ENCODE measurements around the gene RPS5.
A peak's percentile ranks its signal among the peaks of the same experiment; 100 is the strongest.
"Not testable (repeated sequence)": the region's sequence is repeated elsewhere in the genome, so short reads cannot be mapped to it uniquely, and the experiment has no call there.

RPS5 gene

DNA sequence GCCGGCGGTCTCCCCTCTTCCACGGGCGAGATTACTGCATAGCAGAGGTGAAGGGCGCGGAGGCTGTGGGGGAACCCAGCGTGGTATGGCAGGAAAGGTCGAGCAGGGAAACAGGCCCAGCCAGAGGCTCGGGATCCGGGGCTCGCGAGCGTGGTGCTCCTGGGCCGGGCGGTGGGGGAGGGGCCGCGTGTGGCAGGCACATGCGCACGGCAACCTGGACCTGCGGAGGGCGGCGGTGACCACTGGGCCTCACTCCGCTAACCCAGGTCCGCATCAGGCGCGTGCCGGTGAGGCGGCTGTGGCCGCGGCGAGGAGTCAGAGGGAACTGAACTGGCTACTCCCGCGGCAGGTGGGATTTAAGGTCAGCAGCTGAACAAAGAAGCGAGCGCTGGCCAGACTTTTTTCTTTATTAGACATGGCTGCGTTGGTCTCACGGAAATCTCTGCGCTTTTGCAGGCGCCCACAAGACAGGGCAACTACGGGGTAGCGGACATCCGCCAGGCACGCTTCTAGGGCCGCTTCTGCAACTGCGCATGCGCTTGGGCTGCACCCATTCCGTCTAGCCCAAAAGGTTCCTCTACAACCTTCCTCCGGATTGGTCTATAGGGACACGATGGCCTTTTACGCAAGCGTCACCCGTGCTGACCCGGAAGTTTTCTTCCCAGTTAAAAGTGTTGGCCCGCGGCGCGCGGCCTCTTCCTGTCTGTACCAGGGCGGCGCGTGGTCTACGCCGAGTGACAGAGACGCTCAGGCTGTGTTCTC, at the start of gene RPS5:
Gene RPS5 (plus strand): TSS at position 694 of the 762 bp plus-strand sequence. CDS start 869 bp downstream, outside the sequence.
- DNase-seq (ENCODE audit: low spot score) = peak; percentile 98

DNA sequence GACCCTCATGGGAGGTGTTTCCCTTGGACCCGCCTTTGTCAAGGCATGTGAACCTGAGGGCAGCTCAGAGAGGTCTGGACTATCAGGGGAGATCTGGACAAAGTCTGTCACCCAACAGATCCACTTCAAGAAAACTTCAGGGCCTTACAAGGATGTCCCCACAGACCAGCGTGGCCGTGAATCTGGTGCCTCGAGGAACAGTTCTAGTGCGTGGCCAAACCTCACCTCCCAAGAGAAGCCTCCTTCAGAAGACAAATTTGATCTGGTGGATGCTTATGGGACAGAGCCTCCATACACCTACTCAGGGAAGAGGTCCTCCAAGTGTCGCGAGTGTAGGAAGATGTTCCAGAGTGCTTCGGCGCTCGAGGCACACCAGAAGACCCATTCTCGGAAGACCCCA, 48.7 kb upstream of the RPS5 start:
- no peak for DNase-seq (ENCODE audit: low spot score)

DNA sequence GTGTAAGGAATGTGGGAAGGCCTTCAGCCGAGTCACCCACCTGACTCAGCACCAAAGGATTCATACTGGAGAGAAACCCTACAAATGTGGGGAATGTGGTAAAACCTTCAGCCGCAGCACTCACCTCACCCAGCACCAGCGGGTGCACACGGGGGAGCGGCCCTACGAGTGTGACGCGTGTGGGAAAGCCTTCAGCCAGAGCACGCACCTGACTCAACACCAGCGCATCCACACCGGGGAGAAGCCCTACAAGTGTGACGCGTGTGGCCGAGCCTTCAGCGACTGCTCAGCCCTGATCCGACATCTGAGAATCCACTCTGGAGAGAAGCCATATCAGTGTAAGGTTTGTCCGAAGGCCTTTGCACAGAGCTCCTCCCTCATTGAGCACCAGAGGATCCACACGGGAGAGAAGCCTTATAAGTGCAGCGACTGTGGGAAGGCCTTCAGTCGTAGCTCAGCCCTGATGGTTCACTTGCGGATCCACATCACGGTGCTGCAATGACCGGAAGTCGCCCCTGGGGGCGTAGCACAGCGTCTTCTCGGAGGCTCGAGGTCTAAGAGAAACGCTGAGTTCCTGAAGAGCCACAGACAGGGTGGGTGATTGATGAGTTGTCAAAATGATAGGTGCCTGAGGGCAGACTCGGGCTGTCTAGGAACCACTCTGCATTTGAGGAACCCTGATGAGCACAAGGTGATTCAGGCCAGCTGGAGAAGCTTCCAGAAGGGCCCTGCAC, 48.1 kb upstream of the RPS5 start:
- no peak for DNase-seq (ENCODE audit: low spot score)

DNA sequence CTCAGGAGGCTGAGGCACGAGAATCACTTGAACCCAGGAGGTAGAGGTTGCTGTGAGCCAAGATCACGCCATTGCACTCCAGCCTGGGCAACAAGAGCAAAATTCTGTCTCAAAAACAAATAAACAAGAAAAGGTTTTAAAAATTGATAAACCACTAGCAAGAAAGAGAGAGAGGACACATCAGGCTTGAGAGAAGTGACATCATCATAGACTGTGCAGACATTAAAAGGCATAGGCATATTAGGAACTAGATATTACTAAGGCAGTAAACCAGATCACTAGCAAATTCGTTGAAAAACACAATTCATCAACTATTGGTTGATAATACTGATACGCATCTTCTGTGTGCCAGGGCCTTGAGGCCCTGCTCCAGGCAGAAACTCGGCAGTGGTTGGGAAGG, 41.5 kb upstream of the RPS5 start:
- no peak for DNase-seq (ENCODE audit: low spot score)

DNA sequence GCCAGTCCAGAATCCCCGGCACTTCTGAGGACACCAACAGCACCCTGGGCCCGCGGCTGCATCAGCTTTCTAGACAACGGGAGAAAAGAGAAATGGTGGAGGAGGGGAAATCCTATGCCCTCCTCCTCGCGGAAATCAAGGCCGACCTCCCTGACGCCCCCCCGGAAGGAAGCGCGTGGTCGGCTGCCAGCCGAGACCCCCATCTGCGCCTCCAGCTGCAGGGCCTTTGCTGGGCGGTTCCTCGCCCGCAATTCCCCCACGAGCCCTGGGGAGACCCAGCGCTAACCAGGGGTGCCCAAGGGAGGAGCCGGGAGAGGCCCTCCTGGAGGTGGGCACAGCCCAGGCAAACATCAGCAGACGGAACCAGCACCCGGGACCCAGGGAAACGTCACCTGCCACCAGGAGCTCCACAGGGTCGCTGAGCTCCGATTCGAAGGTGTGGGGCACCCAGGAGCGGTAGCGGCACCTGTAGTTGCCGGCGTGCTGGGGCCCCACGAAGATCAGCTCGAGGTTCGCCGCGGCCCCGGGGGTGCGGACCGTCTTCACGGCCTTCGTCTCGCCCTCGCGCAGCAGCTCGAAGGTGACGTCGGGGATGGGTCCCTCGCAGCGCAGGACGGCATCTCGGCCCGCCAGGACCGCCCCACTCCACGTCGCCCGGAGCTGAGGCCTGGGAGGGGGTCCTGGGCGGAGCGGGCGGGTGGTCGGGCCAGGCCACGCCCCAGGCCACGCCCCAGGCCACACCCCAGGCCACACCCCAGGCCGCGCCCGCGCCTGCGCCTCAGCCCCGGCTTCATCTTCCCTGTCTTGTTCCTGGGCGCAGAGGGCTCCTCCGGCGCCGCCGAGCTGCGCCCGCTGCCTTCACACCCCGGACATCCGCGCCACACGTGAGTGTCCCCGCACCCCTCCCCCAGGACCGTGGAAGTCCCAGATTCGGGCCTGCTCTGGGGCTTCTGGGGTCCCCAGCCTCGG, 39.8 kb upstream of the RPS5 start:
- DNase-seq (ENCODE audit: low spot score) = peak; percentile 62

GRCh38 chr19:58348080-58348479, 39.0 kb upstream of the RPS5 start:
- not testable (repeated sequence) for DNase-seq (ENCODE audit: low spot score)

- DNase-seq (ENCODE audit: low spot score) = no peak
These were observed 37.5 kb upstream of the RPS5 start for GRCh38 chr19:58349590-58349989.

- DNase-seq (ENCODE audit: low spot score) = no peak
These were observed 36.8 kb upstream of the RPS5 start for GRCh38 chr19:58350001-58350861.

- DNase-seq (ENCODE audit: low spot score) = no peak
These were observed 36.1 kb upstream of the RPS5 start for GRCh38 chr19:58350871-58351557.

- no peak for DNase-seq (ENCODE audit: low spot score)
These were observed 35.6 kb upstream of the RPS5 start for GRCh38 chr19:58351558-58351878.

DNA sequence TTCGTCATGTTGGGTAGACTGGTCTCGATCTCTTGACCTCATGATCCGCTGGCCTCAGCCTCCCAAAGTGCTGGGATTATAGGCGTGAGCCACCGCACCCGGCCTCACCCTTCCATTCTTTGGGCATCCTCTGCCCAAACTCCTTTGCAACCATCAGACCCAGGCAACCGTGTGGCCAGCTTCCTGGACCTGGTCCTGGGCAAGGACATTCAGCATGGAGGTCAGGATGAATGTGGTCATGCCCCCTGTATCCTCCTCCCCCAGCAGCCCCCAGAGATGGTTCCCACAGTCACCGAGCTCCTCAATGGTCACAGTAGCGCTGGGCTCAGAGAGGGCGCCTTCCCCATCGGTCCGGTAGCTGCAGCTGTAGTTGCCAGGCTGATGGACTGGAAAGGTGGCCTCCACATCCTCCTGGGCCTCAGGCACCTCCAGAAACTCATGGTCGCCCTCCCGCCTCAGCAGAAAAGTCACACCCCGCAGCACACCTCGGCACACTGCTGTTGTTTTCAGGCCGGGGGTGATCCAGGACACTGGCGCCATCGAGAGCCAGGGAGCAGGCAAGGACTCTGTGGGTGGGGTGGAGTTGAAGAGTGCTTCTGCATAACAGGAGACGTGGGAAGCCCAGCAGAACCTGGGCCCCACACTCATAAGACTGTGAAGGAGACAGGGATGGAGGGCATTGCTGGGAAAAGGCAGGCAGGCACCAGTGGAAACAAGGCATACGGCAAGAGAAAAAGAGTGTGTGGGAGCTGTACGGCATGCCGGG, 34.9 kb upstream of the RPS5 start:
- DNase-seq (ENCODE audit: low spot score) = no peak

DNA sequence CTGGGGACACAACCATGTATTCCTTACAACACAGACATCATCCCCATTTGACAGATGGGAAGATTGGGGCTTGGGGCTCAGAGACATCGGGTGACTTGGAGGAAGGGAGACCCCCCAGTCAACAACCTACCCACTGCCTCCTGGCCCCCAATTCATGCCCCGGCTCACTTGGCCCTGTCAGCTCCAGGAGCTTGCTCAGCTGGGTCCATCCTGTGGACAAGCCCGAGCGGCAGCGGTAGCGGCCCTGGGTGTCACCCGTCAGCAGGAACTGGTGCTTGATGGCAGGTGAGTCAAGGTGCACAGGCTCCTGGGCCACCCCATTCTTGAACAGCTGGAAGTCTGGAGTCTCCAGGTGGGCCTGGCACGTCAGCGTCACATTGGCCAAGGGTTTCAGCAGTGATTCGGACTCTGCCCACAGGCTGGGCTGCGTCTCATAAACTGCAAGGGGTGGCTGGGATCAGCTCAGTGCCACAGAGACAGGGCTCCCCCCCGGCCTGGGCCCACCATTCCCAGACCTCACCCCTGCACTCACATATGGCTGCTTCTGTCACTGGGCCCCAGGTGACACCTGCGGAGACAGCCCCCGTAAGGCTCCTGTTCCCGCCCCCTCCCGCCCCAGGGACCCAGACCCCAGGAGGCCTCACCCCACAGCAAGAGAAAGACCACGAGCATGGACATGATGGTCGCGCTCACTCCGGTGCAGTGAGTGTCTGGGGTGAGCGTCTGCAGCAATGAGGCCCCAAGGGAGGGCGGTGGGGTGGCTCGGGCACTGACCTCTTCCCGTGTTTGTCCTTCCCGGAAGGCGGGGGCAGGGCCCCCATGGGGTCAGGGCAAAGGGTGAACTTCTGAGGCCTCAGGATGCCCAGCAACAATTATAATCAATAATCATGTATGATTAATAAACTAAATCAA, 34.1 kb upstream of the RPS5 start, which contains the start of gene A1BG:
Gene A1BG (minus strand): TSS at position 733 of the 912 bp plus-strand sequence. CDS start 55 bp downstream, at position 678.
- no peak for DNase-seq (ENCODE audit: low spot score)

DNA sequence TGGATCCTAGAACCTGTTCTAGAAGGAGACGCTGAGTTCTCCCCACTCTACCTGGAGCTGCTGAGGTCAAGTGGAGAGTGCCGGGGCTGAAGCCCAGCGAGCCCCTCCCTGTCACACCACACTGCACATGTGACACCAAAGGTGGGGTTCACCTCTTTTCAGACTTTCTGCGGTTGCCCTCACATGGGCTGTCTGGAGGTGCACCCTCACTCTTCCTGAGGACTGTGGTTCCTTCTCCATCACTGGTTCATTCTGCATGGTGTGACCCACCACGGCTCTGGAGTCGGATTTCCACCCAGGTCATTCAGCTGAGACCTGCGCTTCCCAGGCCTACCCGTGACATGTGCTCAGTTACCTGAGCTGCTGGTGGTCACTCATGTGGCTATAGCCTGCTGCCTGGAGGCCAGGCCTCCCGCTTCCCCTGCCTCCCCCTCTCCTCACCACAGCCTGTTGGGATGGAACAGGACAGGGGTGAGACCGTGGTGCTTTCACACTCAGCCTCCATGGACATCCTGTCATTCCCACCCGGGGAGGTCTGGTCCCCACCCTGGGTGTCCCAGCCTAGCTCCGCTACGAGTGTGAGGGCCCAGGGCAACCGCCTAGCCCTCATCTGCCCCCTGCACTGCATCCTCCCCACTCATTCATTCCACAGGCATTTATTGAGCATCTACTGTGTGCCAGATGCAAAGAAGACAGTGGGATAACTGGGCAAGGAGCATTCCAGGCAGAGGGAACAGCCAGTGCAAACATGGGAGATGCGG, 33.2 kb upstream of the RPS5 start:
- no peak for DNase-seq (ENCODE audit: low spot score)

GRCh38 chr19:58354478-58355030, 32.5 kb upstream of the RPS5 start:
- DNase-seq (ENCODE audit: low spot score) = no peak

GRCh38 chr19:58355215-58355796, 31.8 kb upstream of the RPS5 start:
- DNase-seq (ENCODE audit: low spot score) = no peak

GRCh38 chr19:58355908-58356765, 30.9 kb upstream of the RPS5 start:
- DNase-seq (ENCODE audit: low spot score) = peak; percentile 23
